KG1 (cell line): ENCODE data around the gene NOS3.

Experiments
- DNase-seq: peaks from one replicate; lab custom pipeline; 2025; lab: John Stamatoyannopoulos, UW

The NOS3 gene

DNA sequence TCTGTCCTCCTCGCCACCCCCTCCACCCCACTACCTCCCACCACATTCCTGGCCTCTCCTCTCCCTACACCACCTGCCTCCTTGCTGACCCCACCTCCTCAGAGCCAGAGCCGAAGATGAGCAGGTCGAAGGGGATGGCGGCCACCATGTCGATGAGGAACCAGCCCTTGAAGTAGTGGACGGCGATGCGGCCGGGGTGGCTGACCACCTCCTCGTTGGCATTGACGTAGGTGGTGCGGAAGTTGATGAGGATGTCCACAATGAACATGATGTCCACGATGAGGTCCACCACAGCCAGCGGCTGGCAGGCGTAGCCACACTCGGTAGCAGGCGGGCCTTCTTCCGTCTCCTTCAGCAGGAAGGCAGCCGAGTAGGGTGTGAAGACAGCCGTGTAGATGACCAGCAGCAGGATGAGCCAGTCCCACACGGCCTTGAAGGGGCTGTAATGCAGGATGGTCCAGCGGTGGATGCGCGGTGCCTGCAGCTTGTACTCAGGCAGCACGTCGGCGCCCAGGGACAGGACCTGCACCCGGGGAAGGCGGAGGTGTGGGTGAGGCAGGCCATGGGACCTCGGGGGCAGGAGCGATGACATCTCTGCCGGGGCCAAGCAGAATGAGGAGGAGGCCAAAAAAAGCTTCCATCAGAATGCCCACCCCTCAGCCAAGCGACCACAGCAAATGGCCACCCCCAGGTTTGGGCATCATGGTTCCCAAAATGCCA is 38.3 kb upstream of the NOS3 start:
- DNase-seq = no peak

GRCh38 chr7:150953061-150953997 is 37.5 kb upstream of the NOS3 start:
- no peak for DNase-seq

DNA sequence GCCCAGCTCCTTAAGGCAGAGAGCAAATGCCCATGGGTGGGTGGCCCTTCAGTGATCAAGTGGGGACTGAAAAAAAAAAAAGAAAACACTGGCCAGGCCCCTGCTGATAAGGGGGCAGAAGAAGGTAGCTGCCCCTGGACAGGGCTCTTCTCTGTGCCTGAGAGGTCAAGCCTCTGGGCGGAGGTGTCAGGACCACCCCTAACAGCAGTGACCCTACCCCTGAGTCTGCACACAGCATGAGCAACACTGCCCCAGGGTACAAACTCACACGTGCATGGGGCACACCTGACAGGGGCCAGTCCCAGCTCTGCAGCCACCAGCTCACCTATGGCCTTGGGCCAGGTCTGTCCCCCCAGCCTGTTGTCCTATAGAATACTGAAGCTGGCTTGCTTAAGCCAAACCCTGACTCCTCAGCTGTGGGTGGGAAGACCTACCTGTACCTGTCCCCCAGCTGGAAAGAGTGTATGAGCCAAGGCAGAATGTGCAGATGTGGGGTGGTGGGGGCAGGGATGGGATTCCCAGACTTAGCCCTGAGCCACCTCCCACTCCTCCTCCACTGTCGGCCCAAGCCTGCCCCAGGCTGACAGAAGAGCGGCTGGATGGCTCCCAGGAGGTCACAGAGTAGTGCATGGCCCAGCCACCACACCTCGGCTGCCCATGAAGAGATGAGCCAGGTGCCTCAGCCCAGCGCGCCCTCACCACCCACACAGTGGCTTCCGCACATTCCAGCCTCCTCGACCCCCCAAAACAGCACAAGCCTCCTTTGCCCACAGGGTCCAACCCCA is 36.4 kb upstream of the NOS3 start:
- no peak for DNase-seq

DNA sequence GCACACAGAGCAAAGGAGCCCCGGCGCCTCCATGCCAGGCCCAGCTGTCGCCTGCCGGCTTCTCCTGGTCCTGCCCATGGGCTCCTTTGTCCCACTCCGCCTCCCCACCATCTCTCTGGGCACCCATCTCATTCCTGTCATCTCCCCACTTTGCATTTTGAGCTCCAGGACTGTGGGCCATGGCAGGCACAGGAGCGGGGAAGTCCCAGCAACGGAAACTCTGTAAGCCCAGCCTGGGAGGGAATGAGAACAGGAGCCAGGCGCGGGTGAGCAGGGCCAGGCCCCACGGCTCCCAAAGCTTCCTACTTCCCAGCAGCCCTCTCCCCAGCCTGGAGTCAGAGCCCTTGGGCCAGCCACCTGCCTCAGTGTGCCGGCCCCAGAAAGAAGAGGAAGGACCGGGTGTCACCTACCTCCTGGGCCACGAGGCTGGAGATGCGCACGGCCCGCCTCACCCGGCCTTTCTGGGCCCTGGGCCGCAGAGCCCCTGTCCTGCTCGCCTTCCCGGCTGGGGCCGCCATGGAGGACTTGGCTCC is 35.8 kb upstream of the NOS3 start:
- DNase-seq = no peak

GRCh38 chr7:150955519-150956394 is 35.1 kb upstream of the NOS3 start:
- DNase-seq = no peak

DNA sequence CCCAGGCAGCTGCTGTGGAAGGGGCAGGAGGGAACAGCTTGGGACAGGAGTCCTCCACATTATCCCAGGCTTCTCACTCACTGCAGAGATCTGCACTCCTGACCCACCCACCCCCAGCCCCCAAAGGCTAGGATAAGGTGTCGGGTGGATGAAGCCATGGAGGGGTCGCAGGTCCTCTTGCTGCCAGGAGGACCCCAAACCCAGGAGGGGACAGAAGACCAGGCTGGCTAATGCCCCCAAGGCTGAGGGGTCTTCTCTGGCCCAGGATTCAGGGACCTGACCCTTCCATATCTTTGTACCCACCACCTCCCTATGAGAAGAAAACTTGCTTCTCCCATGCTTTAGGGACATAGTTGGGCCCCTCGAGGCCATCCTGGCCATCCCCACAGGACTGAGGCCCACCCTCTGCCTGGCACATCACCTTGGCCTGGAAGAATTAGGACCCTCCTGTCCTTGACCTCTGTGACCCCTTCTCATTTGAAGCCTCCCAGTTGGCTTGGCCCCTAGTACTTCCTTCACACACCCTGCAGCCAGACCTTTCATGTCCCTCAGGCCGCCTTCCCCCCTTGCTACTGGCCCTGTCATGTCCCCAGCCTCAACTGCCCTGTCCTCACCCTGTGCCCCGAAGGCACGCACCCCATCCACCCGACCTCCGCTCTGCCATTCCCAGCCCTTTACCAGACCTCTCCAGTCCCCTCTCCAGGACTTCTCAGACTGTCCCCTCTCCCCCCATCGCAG is 34.3 kb upstream of the NOS3 start:
- no peak for DNase-seq

GRCh38 chr7:150957133-150958020 is 33.4 kb upstream of the NOS3 start:
- no peak for DNase-seq

- DNase-seq = no peak
Observed at GRCh38 chr7:150958062-150958552, 32.7 kb upstream of the NOS3 start.

DNA sequence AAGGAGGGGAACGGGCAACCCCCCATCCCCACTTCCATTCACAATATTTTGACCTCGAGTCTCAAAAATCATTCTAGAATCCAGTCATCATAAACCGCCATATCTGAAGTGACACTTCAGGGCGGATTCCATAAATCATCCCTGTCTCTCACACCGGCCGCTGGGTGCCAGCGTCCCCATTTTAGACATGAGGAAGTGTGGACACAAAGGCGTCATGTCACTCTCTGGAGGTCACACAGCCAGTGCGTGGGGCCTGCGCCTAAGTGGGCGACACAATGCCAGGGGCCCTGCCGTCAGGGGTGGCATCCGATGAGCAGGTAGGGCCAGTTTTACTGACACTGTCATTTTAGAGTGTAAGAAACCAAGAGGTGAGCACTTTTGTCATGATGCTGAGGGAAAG is 32.2 kb upstream of the NOS3 start:
- no peak for DNase-seq

DNA sequence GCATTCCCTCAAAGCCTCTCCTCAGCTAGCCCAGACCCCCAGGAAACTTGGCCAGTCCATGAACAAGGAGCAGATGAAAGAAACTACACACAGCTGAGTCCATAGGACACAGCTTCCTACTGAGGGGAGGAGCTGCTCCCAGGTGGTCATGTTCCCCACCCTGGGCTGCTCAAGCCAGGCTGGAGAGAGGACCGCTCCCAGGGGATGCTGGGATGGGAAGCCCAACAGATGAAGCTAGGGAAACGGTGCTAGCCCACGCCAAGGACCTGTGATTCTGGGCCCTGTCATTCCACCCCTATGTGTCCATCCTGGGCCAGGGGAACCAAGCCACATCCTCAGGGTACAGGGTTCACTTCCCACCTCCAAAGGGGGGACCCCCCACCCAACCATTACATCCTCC is 31.7 kb upstream of the NOS3 start:
- no peak for DNase-seq

GRCh38 chr7:150959739-150960734 is 30.8 kb upstream of the NOS3 start:
- DNase-seq = no peak

DNA sequence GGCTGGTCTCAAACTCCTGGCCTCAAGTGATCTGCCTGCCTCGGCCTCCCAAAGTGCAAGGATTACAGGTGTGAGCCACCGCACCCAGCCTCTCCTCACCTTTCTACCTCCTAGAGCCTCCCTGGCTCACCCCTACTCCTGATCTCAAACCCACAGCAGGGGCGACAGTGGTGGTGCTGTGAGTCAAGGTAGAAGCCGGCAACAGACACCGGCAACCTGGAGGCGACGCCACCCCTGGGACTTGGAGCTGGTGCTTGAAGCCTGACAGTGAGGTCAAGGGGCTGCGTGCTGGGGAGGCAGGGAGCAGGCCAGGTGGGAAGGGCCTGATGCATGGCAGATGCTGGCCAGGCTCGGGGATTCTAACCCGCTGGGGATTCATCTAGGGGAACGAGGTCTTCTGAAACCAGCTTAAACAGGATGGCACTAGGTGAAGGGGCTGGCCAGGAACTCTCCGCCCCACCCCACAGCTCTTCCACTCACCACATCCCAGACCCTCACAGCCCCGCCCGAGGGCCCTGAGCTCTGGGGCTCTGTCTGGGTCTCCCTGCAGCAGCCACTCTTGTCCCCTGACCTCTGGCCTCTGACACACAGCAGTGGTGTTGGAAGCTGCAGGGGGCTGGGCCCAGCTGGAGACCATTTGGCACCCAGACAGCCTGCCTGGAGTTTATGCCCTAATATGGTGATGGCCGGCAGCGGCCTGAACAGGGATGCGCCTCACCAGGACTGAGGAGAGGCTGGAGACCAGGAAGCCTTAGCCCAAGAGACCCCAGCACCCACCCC is 29.1 kb upstream of the NOS3 start:
- no peak for DNase-seq

DNA sequence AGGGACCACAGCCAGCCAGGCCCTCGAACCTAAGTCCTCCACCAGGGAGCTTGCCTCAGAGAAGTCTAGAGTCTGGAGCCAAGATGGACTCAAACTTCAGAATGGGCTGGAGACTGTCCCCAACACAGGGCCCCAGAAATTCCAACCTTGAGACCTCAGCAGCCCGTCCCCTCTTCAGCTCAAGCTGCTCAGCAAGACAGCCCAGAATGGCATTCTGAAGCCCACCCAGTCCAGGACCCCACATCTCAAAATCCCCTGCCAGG is 28.6 kb upstream of the NOS3 start:
- DNase-seq = no peak

GRCh38 chr7:150962553-150963399 is 28.0 kb upstream of the NOS3 start:
- DNase-seq = no peak

DNA sequence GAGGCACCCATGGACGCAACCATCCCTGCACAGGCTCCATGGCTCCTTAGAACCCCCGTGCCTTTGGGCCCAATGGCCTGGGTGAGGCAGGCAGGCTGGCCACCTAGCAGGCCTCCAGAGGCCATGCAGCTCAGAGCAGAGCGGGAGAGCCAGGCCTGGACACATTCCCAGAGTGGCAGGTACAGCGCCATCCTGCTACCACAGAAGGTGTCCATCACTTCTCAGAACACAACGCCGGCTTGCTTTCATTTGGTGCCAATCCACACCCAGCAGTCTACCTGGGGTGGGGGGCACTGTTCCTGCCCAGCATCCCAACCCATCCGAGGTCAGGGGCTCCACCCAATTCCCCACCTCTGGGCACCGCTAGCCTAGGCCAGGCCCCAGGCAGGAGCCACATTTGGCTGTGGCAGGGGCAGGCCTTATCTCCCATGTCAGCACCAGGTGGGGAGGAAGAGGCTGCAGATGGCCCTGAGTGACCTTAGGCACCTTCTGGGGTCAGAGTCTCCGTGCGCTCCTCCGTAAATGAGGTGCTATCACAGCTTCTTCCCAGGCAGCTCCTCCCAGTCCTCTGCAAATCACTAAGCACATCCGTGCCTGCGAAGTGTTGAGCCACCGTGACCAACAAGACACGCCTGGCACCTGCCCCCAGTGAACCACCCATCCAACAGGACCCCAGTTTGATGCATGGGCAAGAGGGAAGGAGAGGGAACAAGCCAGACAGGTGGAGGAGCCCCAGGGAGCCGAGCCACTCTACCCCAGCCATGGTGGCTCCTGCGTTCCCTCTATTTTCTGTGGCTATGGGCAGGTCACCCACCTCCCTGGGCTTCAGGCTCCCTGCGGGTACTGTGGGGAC is 26.9 kb upstream of the NOS3 start:
- no peak for DNase-seq
